Ishikawa (cell line): ENCODE measurements around the gene MPPE1.

ENCODE experiments used
- CEBPB ChIP-seq: IDR thresholded peaks from 2 replicates; pipeline ENCODE4 v1.6.1; 2012
- CREB1 ChIP-seq: IDR thresholded peaks from 2 replicates; pipeline ENCODE4 v1.6.1; 2012; ENCODE audit warnings: low read depth
- EGR1 ChIP-seq: IDR thresholded peaks from 2 replicates; pipeline ENCODE4 v1.6.1; 2012
- EP300 ChIP-seq: IDR thresholded peaks from 2 replicates; pipeline ENCODE4 v1.6.1; 2012; ENCODE audit warnings: borderline replicate concordance
- FOXM1 ChIP-seq: IDR thresholded peaks from 2 replicates; pipeline ENCODE4 v1.6.1; 2012; ENCODE audit warnings: low read depth, borderline replicate concordance
- NFIC ChIP-seq: IDR thresholded peaks from 2 replicates; pipeline ENCODE4 v1.6.1; 2012
- RAD21 ChIP-seq: IDR thresholded peaks from 2 replicates; pipeline ENCODE4 v1.6.1; 2012; ENCODE audit warnings: low read depth
- TAF1 ChIP-seq: IDR thresholded peaks from 2 replicates; pipeline ENCODE4 v1.6.1; 2012; ENCODE audit warnings: low read depth, mild to moderate bottlenecking
- TCF12 ChIP-seq: IDR thresholded peaks from 2 replicates; pipeline ENCODE4 v1.6.1; 2012; ENCODE audit warnings: low read depth
- TEAD4 ChIP-seq: IDR thresholded peaks from 2 replicates; pipeline ENCODE4 v1.6.1; 2012
- YY1 ChIP-seq: IDR thresholded peaks from 2 replicates; pipeline ENCODE4 v1.6.1; 2012; ENCODE audit warnings: low read depth
- ZBTB7A ChIP-seq: IDR thresholded peaks from 2 replicates; pipeline ENCODE4 v1.6.1; 2012; ENCODE audit warnings: low read depth
- TF ChIP-seq, protein P1 (sequence below): IDR thresholded peaks from 2 replicates; pipeline ENCODE4 v1.6.1; 2012
- TF ChIP-seq, protein P2 (sequence below): IDR thresholded peaks from 2 replicates; pipeline ENCODE4 v1.6.1; 2012
- TF ChIP-seq, protein P3 (sequence below): IDR thresholded peaks from 2 replicates; pipeline ENCODE4 v1.6.1; 2012; ENCODE audit warnings: low read depth, mild to moderate bottlenecking

Gene MPPE1, protein sequence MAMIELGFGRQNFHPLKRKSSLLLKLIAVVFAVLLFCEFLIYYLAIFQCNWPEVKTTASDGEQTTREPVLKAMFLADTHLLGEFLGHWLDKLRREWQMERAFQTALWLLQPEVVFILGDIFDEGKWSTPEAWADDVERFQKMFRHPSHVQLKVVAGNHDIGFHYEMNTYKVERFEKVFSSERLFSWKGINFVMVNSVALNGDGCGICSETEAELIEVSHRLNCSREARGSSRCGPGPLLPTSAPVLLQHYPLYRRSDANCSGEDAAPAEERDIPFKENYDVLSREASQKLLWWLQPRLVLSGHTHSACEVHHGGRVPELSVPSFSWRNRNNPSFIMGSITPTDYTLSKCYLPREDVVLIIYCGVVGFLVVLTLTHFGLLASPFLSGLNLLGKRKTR

DNA sequence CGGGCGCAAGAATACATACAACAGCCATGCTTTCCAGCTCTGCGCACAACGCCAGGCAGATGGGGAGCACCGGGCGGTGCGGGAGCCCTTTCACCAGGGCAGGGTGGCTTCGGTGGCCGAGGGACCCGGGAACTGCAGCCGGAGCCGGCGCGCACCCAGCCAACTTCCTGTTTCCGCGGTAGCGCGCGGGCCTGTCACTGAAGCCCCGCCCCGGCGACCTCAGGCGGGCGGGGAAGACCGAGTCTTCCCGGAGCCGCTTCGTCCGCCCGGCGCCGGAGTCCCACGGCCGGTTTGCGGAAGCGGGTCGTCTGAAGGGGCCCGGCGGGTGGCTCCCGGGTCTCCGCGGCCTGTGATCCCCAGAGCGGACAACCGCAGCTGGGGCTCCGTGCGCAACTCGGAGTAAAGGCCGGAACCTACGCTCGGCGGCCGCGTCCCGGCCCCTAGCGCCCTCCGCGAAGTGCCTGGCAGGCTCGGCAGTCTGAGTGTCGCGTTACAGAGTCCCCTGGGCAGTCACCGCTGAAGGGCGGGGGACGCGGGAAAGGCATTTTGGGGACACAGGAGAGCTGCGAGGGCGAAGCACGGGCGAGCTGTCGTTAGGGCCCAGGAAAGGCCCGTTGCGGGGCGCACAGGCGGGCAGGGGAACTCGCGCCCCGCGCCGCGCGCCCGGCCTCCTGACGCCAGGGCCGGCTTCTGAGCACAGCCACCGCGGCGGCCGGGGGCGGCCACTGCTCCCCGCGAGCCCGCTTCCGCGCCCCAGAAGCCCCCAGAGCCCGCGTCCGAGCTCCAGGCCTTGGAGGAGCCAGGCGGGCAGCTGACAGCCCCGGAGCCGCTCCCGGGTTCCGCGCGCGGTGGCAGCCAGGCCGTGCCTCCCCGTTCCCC is at the start of gene MPPE1:
Gene MPPE1, minus strand, starts transcription at position 136 of the 879 bp plus-strand sequence. CDS start 11,053 bp downstream, outside the sequence.
- TF ChIP-seq NFIC (no peak; the same call in 1 of the 2 replicates), TCF12 (peak; percentile 71; the same call in 1 of the 2 replicates), YY1 (0 out of 2 replicates have a peak, but pooled peaks have one; percentile 19), TAF1 (peak; percentile 84), CEBPB (no peak)
- TF ChIP-seq, protein P1, sequence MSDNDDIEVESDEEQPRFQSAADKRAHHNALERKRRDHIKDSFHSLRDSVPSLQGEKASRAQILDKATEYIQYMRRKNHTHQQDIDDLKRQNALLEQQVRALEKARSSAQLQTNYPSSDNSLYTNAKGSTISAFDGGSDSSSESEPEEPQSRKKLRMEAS = peak; percentile 70; the same call in 1 of the 2 replicates

DNA sequence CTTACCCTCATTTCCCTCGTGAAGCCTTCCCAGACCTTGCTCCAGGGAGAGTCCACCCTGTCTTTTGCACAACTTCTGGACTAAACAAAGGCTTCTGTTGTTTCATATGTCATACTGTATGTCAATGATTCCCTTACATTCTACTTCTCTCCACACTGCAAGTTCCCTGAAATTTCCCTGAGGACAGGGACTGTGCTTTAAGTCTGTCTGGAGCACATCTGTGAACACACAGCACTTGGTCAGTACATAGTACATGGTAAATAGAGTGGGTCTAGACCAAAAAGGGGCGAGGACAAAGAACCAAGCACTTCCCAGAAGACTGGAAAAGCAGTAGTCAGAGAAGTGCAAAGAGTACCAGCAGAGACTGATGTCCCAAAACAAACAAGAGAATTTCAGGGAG is 49.5 kb upstream of the MPPE1 start:
- TF ChIP-seq FOXM1 (no peak), EP300 (no peak), CREB1 (no peak), TCF12 (no peak), ZBTB7A (no peak), TEAD4 (no peak), CEBPB (no peak), NFIC (no peak), TAF1 (no peak), YY1 (no peak), RAD21 (no peak)
- TF ChIP-seq, protein P2, sequence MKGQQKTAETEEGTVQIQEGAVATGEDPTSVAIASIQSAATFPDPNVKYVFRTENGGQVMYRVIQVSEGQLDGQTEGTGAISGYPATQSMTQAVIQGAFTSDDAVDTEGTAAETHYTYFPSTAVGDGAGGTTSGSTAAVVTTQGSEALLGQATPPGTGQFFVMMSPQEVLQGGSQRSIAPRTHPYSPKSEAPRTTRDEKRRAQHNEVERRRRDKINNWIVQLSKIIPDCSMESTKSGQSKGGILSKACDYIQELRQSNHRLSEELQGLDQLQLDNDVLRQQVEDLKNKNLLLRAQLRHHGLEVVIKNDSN = no peak
- TF ChIP-seq, protein P3, sequence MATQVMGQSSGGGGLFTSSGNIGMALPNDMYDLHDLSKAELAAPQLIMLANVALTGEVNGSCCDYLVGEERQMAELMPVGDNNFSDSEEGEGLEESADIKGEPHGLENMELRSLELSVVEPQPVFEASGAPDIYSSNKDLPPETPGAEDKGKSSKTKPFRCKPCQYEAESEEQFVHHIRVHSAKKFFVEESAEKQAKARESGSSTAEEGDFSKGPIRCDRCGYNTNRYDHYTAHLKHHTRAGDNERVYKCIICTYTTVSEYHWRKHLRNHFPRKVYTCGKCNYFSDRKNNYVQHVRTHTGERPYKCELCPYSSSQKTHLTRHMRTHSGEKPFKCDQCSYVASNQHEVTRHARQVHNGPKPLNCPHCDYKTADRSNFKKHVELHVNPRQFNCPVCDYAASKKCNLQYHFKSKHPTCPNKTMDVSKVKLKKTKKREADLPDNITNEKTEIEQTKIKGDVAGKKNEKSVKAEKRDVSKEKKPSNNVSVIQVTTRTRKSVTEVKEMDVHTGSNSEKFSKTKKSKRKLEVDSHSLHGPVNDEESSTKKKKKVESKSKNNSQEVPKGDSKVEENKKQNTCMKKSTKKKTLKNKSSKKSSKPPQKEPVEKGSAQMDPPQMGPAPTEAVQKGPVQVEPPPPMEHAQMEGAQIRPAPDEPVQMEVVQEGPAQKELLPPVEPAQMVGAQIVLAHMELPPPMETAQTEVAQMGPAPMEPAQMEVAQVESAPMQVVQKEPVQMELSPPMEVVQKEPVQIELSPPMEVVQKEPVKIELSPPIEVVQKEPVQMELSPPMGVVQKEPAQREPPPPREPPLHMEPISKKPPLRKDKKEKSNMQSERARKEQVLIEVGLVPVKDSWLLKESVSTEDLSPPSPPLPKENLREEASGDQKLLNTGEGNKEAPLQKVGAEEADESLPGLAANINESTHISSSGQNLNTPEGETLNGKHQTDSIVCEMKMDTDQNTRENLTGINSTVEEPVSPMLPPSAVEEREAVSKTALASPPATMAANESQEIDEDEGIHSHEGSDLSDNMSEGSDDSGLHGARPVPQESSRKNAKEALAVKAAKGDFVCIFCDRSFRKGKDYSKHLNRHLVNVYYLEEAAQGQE = no peak
- TF ChIP-seq, protein P1 = no peak

DNA sequence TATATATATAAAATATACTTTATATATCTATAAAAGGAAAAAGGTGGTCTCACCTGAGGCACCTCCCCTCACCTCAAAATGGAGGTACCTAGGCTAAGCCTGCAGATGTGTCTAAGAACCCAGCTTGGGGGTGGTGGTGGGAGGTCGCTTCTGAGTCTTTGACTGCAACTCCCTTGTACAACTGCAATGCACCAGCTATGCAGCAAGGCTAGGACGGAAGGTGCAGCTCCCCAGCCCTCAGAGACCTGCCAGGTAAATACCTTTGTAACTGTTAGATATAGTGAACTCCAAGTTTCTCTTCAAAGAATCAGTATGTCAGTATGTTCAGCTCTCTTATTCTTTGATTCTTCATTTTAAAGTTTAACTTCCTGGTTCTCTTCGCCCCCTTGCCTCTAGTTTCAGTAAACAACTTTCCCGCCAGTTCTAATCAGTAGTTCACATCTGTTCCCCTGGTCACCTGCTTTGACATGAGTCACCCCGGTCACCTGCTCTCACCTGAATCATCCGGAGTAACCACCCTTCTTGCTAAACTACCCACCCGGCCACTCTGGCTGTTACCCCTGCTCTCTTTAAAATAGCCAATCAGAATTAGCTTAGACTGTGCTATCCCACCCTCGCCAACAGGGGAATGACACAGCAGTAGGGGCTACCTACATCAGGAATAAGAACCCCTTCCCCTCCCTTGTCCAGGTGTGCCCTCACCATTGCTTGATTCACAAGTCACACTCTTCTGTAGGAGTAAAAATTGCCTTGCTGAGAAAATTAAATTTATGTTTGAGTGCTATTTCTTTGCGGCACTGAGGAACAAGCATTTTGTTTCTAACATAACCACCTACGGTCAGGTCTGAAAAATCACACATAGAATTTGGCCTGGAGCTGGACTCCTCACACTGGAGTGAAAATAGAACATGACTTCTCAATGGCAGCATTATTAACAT is 48.5 kb upstream of the MPPE1 start:
- TF ChIP-seq CREB1 (no peak), NFIC (no peak), CEBPB (no peak), TAF1 (no peak)

DNA sequence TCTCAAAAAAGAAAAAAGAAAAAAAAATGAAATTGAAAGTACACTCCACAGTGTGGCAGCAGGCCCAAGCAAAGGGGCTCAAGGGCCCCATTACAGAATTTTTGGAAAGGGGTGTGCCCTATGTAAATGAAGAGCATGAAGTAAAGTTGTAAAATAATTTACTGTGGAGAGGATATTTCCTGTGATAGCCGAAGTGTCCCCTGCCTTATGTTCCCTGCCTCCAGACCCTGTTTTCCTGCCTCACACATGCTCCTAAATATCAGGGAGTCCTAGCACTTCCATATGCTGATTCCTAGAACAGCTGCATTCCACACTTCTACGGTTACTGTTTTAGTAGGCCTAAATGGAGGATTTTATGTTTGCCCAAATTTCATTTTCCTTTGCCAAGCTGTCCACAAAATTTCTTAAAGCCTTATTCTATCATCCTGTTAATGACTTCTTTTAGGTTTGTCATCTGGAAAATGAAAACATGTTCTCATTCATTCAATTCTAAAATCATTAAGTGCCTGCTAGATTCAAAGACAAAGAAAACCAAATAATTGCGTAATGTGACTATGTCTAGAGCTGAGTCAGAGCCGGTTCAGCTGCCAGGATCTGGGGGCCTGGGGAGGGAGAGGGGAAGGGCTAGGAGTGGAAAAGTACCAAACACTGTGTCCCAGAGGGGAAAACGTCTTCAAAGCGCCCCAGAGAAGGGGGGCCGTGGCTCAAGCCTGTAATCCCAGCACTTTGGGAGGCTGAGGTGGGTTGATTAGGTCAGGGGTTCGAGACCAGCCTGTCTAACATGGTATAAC is 47.3 kb upstream of the MPPE1 start:
- TF ChIP-seq, protein P3 = no peak
- TF ChIP-seq ZBTB7A (no peak), YY1 (no peak), TCF12 (peak; percentile 68; the same call in 1 of the 2 replicates), CEBPB (peak; percentile 98), TEAD4 (no peak), NFIC (peak; percentile 87), FOXM1 (no peak), TAF1 (no peak), EGR1 (no peak), EP300 (peak; percentile 70; the same call in 1 of the 2 replicates)
- TF ChIP-seq, protein P2 = no peak
- TF ChIP-seq, protein P1 = no peak
